ENCODE measurements around the gene DNAJC1.
"Not testable (repeated sequence)": the region's sequence is repeated elsewhere in the genome, so short reads cannot be mapped to it uniquely, and the experiment has no call there.

Gene DNAJC1

DNA sequence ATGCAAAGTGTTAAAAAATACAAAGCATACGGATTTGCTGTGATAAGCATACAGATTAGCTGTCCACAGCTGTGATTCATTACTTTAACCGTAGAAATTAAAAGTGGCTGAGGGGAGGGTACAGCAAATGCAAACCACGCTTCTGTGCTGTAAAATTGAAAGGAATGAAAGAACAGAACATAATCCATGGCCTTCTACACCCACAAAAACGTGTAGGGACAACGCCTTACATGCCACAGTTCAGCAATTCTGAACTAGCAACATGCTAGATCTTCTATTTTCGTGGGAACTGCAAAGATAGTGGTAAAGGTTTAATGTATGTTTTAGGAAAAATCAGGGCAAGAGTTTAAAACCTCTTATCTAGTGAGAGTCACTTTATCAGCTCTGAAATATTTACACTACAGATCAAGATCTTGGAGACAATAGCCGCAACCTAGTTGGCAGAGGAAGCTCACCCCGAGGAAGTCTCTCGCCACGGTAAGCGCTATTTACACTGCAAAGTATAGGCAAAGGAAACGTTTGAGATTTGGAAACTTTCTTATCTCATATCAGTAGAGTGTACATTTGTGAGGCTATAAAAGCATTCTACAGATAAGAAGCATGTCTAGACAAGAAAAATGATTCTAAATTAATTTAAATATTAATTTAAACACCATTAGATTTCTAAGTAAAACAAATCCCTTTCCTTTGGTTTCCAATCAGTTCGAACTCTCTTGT is 275.9 kb downstream of the DNAJC1 start:
- DNase-seq (ENCODE audit: low spot score) = no peak

DNA sequence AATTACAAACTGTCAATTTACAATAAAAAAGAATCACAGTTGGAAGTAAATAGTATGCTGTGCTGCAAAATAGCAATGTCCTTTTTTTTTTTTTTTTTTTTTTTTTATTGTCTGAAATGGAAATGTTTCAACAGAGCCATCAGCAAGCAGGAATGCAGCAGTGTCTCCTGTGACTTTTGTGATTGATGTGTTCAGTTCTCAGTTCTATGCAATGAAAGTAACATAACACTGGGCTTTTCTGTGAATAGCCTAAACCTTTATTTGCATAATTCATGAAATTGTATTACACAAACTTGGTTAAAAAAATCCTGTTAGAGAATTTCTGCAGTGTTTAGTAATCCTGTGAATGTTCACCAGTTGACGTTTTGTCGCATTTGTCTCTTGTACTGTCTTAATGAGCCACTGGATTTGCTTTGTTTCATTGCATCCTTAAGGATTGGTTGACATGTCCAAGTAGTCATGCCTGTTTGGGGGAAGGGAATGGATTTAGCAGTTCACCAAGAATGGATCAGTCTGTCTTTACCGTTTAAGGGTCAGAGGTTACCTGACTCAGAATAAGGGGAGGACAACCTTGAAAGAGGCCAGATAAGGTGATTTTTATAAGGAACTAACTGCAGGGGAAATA is 276.8 kb downstream of the DNAJC1 start:
- DNase-seq (ENCODE audit: low spot score) = no peak

DNA sequence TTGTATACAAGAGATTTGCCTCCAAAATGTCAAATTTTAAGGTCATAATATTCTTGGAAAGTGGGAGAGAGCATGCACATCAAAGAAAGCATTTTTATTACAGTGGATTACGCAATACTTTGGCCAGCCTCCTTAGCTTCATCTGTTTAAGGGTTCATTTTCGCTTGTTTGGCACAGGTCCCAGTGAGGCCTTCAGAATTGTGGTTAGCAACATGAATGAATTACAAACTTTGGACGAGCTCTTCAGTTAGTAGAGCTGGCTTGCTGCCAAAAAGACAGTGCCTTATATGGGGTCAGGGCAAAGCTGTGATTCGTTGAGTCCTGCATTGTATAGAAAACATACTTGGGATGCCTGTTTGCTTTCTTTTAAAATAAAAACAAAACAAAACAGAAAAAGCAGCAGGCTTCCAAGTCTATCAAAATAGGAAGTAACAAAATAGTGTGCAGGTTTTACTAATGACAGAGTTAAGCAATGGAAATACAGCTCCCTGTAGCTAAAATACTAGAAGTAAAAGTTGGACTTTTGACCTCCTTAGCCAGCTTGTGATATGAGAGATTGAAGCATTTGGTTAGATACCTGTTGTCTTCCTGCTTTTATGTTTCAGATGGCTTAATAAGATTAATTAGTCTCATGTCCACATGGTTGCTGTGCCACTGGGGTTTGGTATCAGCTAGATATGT is 278.7 kb downstream of the DNAJC1 start:
- peak; percentile 68 for DNase-seq (ENCODE audit: low spot score)

DNA sequence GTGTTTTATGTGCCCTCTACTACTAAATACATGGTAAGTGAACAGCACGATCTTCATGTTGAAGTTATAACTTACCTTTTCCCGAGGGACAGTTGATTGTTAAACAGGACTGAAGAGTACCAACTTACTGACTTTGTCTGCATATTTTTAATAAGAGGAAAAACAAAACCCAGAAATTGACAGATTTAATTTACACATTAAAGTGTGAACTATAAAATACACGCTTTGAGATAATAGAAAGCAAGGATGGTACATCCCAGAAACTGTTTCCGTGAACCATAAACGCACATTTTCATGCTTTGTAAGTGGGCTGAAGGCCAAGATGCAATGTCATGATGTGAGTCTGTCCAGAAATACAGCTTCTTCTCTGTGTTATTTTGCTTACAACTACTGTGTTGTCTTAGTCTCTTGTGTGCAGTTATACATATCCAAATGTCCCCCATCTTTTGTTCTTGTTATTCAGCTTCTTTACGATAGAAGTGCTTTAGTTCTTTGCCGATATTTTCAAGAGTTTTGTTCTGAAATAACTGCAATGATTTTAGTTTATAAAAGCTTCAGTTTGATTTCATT is 279.4 kb downstream of the DNAJC1 start:
- DNase-seq (ENCODE audit: low spot score) = no peak

DNA sequence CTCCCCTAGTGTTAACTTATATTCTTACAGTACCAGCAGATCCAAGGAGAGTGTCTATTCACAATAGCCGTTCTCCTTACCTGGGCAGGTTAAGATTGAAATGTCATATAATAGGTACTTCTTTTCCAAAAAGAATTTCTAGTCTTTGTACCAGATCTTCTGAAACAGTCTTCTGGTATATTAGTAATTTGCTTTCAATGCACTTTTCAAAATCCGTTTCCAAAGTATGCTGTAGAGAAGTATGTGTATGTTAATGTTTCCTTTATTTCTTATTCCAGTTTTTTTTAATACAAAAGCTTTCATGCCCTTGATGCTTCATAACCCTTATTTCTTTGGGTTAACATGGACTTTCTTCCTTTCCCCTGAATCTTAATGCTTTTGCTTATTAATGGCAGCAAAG is 281.3 kb downstream of the DNAJC1 start:
- DNase-seq (ENCODE audit: low spot score) = no peak

DNA sequence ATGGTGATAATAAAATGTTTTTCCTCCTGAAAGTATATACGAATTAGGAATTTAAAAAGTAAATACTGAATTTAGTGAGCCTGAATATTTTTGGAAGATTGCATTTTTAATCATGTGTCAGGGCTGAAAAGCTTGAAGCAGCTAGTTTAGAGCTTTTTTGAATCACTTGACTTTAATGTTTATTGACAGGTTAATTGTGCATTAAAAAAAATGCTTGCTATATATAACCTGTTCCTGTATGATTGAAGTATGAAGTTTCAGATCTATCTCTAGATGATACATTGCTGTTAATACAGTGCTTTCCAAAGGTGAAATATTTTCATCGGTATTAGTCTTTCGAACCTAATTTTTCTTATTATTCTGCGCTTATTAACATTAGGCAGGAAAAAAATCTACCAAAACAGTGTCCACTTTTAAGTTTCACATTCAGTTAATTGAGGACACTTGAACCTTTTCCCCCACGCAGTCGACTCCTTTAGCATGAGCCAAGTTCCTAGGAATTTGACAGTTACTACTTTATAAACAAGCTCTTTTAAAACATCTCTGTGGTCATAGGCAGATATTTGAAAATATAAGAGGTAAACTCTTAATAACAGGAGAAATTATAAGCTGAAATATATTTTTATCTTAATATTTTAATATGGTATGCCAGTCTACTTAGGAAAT is 282.4 kb downstream of the DNAJC1 start:
- DNase-seq (ENCODE audit: low spot score) = no peak

DNA sequence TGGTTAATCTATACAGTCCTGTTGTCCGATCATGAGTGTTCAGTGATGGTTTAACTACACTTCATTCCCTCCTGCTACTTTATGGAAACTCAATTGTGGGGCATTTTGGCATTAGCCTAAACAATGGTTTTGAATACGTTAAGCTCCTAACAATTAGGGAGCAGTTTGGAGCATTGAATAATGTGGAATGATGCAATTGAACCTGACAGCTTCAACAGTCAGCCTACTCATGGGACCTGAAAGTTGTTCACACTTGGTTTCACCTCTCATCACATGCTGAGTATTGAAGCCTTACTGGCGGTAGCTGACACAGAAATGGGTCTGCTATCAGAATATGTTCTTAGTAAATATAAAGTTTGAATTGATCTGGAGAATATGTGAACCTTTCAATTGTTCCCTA is 283.4 kb downstream of the DNAJC1 start:
- DNase-seq (ENCODE audit: low spot score) = no peak

DNA sequence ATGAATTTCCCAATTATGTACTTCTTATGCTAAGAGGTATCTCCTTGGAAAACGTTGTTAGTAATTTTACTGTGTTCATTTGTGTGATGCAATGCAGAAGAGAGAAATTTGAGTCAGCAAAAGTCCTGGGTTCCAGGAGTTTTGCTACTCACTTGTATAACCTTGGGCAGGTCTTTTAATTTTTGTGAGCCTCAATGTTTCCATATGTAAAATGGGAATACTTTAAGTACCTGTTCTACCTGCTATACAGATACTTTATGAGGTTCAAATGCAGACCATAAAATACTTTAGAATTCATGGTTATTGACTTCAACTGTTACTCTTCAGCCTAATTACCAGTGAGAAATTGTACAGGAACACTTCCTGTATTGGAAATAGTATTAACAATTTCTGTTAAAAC is 284.0 kb downstream of the DNAJC1 start:
- no peak for DNase-seq (ENCODE audit: low spot score)

DNA sequence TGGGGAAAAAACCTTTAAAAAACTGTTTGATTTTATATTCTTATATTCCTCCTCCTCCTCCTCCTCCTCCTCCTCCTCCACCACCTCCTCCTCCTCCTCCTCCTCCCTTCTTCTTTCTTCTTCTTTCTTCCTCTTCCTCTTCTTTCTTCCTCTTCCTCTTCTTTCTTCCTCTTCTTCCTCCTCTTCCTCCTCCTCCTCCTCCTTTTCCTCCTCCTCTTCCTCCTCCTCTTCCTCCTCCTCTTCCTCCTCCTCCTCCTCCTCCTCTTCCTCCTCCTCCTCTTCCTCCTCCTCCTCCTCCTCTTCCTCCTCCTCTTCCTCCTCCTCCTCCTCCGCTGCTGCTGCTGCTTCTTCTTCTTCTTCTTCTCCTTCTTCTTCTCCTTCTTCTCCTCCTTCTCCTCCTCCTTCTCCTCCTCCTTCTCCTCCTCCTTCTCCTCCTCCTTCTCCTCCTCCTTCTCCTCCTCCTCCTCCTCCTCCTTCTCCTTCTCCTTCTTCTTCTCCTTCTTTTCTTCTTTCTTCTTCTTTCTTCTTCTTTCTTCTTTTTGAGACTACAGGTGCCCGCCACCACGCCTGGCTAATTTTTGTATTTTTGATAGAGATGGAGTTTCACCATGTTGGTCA is 286.0 kb downstream of the DNAJC1 start:
- not testable (repeated sequence) for DNase-seq (ENCODE audit: low spot score)

DNA sequence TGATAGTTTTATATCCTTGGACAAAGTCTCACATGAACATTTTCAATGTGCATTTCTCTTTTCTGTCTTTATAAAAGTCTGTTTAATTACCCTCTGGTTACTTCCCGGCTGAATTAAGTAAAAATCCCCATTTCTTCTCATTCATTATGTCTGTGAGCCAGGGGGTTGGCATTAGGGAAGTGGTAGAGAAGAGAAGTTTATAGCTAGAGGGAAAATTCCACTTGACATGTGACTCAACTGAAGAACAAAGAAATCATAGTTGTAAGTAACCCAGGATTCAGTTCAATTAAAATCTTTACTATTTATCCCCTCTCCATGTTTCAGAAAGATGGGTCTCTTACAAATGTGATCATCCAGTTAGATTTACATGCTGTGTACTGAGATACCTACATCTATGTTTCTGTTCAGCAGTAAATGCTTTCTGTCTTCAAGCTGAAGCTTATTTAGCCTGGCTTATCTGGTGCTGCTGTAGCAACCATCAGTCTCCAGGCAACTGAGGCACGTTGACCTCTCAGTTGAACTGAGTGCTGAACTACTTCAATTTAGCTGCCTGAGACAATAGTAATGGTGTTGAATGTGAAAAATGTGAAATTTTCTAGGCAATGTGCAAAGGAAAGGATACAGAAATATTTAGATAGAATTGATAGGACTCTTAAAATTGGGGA is 287.9 kb downstream of the DNAJC1 start:
- no peak for DNase-seq (ENCODE audit: low spot score)

DNA sequence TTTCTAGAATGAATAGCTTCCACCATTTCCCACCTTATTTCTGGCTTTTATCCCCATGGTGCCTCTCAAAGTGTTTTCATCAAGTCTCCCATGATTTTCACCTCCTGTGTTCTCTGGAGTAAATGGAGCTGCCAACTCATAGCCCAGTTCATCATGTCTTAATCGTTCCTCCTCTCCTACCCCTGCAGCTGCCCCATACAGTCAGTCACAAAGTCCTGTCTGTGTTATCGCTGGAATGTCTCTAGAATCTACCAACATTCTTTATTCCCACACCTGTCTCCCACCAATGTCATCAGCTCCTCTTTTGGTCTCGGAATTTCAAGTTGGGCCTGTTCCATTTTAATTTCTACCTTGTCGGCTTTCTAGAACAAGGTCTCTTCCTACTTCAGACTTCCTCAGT is 290.6 kb downstream of the DNAJC1 start:
- no peak for DNase-seq (ENCODE audit: low spot score)

DNA sequence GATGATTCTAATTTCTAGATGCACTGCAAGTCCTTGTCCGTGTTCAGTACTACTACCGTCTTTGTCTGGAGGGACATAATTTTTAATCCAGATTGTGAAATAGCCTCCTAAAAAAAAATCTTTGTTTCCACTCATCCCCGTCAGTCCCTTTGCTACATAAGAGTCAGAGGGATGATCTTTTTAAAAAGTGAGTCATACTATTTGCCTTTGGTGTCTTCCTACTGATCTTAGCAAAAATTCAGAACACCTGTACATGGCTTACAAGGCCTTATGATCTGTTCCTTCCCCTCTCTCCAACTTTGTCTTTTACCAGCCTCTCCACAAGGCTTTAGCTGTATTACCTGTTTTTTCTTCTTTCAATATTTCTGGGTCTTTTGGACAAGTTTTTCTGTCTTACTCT is 296.0 kb downstream of the DNAJC1 start:
- DNase-seq (ENCODE audit: low spot score) = no peak
